Measurements from ENCODE around the gene TMEM63A.
"Not testable (repeated sequence)": the region's sequence is repeated elsewhere in the genome, so short reads cannot be mapped to it uniquely, and the experiment has no call there.

The TMEM63A gene

DNA sequence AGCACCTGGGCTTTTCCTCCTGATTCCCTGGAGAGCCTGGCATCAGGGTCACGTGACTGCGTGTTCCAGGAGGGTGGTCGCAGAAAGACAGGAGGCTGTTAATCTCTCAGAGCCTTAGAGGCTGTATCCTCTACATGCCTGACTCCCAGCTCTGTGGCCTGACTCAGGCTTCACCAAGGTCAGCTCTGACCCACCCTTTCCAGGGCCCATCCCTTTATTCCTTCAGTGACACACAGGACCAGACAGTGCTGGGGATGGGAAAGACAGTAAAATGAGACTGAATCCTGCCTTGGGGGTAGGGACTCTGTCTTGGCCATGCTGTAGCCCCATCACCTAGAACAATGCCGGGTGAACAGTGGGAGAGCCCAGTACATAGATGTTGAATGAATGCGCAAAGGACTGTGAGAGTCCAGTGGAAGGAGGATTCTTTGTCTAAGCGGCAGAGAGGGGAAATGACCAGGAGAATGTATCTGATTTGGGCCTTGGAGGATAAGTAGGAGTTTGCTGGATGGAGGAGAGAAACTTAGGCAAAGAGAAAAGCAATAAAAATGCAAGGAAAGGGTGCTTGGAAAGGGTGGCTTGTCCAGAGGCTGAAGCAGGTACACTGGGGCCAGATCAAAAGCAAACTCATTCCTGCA is 39.3 kb downstream of the TMEM63A start:
- DNase-seq, result no peak

DNA sequence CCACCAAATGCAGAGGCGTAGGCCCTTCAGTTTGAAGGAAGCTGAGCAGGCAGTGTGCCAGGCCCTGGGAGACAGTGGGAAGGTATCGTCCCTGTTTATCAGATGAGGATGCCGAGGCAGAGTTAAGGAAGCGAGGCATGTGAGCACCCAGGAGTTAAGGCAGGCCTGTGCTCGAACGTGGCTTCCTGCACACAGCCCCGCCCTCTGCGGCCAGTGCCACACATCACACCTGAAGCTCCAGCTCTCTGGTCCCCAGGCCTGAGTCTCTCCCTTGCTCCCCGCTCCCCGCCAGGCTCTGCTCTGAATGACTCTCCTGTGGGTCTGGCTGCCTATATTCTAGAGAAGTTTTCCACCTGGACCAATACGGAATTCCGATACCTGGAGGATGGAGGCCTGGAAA is 40.1 kb downstream of the TMEM63A start:
- no peak for DNase-seq

DNA sequence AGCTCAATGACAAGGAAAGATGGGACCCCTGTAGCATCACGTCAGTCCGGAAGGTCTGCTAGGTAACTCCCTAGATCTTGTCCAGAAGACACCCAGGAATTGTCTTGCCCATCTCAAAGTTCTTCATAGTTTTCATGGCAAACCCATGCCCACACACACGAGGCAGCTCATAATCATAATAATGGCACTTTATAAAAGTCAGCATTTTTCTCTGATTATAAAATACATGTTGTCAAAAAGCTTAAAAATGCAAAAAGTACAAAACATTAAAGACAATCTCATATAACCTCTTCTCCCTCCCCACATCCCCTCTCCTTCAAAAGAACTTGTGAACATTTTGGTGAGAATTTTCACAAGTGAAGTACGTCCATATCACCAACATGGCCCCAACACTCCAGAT is 41.5 kb downstream of the TMEM63A start:
- DNase-seq, result no peak

DNA sequence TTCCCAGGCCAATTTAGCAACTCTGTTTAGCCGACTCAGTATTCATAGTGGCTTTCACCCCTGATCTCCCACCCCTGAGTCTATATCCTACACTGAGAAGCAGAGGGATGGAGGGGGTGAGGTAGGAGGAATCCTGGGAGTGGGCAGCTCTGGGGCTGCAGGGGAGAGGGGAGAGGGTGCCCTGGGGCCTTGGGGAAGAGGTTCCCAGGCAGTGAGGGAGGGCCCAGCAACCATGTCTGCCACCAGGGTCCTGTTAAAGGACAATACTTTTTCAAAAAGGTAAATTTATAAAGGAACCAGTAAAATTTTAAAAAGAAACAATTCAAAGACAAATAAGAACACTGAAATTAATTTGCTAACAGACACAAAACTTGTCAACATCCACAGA is 42.0 kb downstream of the TMEM63A start:
- DNase-seq, result no peak

DNA sequence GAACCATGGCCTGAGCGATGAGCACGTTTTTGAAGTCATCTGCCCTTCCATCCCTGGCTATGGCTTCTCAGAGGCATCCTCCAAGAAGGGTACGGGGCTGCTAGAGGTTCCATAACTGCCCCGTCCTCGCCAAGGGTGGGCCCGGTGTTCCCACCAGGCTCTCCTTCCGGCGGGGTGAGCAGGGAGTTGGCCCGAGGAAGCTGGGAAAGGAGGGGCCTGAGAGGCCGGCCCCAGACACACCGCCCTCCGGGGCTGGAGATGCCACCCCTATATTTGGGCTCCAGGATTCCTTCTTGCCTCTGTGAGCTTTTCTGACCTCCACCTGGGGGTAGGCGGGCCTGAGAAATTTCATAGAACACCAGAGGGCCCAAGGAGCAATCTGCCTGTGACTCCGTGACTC is 43.4 kb downstream of the TMEM63A start:
- no peak for DNase-seq

DNA sequence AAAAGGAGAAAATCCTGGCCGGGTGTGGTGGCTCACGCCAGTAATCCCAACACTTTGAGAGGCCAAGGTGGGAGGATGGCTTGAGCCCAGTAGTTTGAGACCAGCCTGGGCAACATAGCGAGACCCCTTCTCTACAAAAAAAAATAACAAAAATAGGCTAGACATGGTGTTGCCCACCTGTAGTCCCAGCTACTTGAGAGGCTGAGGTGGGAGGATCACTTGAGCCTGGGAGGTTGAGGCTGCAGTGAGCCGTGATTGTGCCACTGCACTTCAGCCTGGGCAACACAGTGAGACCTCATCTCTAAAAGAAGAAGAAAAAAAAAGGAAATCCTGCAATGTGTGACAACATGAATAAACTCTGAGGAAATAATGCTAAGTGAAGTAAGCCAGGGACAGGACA is 45.9 kb downstream of the TMEM63A start:
- not testable (repeated sequence) for DNase-seq

DNA sequence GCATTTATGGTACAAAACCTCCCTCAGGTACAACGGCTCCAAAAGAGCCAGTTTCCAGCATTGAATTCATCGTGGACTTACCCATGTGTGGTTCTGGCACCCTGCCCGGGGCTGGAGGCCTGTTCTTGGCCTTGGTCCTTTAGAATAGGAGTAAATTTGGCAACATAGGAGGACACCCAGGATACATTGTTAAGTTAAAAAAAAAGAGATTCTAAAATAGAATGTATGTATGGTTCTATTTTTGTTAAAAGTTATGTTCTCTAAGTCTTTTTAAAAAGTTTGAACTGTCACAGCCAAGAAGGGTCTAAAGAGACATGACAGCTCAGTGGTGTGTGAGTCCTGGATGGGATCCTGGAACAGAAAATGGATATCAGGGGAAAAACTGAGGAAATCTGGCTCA is 46.3 kb downstream of the TMEM63A start:
- DNase-seq, result no peak

DNA sequence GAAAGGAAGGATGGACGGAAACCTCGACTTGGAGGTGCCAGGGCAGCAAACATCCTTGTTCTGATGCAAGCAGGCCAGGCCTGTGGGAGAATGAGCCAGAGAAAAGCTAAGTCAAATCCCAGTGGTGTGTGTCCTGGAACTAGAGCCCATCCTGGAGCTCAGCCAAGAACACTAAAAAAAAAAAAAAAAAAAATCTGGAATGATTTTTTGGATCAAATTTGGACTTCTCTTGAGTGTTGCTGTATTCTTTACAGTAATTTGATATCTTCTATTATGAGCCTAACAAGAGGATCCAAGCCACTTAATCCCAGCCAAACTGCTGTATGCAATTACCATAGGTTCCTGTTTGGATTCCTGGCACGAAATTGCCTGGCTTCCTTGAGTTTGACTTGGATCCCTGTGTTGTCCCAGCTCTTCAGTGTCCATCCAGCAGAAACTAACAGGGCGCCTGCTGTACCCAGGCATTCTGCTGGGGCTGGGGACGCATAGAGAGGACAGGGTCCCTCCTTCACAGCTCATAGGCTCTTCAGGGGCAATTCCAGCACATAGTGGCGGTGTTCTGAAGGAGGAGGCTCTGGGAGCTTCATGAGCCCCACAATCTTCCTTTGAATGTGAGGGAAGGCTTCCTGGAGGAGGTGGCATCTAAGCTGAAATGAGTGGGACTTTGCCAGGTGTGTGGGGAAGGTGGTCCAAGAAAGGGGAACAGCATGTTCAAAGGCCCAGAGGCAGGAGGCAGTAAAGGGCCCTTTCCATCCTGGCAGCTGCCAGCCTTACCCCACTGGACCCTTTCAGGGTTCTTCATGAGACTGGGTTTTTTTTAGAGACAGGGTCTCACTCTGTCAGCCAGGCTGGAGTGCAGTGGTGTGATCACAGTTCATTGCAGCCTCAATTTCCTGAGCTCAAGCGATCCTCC is 47.5 kb downstream of the TMEM63A start:
- DNase-seq, result no peak

DNA sequence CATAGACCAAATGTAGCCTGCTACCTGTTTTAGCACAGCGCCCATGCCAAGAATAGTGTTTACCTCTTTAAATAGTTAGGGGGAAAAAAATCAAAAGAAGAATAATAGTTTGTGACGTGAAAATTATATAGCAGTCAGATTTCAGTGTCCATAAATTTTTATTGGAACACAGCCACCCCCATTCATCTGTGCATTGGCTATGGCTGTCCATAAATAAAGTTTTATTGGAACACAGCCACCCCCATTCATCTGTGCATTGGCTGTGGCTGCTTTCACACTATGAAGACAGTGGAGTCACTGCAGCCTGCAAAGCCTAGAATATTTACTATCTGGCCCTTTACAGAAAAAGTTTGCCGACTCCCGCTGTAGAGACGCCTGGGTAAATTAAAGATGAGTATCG is 51.3 kb downstream of the TMEM63A start:
- DNase-seq, result no peak

DNA sequence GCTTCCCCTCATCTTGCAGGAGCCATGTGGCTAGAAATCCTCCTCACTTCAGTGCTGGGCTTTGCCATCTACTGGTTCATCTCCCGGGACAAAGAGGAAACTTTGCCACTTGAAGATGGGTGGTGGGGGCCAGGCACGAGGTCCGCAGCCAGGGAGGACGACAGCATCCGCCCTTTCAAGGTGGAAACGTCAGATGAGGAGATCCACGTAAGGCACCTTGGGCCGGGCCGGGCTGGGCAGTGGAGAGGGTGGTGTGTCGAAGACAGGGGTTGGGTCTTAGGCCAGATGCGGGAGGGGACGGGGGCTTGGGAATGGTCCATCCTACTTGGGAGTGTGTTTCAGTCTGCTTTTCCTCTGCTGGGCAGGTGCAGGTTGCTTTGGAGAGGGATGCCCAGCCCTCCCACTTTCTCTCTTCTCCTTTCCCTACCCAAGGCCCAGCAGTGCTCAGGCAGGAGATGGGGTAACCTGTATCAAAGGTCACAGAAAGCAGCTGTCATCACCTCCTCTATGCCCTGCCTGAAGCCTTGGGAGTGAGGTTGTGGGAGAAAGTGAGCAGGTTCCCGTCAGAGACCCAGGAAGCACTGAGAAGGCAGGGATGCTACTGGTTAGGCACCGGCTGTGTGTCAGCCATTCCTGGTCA is 53.4 kb downstream of the TMEM63A start:
- DNase-seq, result no peak

DNA sequence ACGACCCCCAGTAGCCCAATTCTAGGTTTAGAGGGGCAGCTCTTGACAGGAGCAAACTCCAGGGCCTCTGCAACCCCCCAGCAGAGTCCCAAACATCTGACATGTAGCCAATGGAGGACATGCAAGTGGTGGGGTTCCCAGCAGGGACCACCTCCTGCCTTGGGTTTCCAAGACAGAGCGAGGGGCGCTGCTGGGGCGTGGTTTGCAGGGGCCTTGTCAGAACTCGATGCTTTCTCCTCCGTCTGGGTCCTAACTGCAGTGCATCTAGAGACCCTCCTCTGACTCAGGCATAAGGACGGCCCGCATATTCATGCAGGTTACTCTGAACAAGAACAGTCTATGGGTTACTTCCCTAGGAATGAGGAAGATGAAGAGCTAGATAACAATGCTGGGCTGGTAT is 55.1 kb downstream of the TMEM63A start:
- DNase-seq, result no peak

DNA sequence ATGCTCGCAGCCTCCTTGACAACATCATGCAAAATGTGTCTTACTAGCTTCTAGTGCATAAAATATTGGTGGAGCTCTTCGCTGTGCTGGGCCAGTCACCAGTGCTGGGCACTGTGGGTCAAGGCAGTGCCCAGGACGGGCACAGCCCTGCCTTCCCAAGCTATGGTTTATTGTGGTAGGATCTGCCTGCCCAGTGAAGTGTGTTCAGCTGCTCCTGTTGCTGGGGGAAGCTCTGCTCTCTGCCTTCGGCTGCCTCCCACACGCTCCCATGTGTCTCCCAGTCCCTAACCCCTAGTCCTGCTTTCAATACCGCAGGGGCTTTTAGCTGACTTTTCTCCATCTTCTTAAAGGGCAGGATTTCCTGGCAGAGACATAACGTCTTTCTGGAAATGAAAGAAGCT is 56.6 kb downstream of the TMEM63A start:
- DNase-seq, result no peak

DNA sequence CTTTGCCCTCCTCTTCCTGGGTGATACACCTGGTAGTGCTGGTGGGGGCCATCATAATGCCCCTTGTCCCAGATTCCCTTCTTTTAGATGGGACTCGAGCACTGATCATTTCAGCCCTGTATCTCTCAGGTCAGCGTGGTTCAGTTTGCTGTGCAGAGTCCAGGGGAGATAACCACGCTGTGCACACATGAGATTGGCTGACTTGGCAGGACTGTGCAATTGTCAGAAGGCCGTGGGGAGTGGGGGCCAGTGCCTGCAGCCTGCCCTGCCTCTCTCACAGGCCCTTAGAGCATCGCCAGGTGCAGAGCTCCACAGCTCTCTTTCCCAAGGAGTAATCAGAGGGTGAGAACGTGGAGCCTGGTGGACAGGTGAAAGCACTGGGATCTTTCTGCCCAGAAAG is 57.1 kb downstream of the TMEM63A start:
- peak; percentile 72 for DNase-seq

DNA sequence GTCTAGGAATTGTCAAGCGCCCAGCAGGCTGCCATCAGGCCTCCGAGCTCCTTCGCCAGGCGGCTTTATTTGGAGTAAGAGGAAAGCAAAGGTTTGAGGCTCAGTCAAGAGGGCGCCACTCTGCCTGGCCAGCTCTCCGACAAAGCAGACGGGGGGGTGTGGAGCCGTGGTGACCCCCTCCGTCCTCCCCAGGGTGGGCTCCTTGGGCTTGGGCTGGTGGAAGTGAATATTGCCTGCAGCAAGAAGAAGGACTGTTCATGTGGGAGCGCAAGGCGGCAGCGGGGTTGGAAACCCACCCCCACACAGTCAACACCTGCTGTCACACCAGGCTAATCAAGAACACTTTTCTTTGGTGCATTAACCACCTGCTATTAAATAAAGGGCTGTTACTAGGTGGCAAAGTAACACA is 57.6 kb downstream of the TMEM63A start:
- peak; percentile 86 for DNase-seq

DNA sequence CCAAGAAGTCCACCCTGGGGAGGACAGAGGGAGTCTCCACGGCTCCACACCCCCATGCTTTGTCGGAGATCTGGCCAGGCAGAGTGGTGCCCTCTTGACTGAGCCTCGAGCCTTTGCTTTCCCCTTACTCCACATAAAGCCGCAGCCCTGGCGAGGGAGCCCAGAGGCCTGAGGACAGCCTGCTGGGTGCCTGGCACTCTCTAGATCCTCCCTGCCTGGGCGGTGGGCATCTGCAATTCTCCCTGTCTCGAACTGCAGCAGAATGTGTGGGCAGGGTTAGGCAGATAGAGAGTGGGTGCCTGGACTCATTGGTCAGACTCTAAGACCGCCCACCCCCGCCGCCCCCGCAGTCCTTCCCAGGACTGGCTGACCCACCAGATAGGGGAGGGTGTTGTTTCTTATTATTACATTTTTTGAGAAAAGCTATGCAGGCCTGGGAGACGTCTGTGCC is 58.3 kb downstream of the TMEM63A start:
- DNase-seq, result no peak

DNA sequence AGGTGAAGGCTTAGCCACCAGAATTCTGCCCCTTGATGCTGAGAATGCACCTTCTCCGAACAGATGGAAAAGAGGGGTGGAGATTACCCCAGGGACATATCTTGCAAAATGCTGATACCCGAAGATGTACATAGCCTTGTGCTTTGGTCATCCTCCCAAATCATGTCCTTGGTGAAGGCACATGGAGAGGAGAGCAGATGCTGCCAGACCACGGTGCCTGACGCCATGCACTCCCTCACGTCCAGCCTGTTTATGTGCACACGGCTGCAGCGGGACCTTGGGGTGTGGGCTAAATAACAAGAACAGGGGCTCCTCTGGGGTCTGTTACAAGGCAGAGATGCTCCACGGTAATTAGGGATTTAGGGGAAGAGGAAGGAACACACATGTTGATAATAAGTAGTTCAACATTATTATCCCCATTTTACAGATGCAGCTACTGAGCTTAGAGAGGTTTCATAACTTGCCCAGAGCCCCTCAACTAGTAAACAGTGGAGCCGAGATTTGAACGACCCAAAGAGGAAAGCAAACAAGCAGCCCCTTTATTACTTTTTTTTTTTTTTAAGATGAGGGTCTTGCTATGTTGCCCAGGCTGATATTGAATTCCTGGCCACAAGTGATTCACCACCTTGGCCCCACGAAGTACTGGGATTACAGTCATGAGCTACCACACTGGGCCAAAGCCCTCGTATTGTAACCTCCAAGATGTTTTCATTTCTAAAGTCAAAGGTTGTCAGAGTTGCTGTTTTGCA is 59.4 kb downstream of the TMEM63A start:
- DNase-seq, result no peak

DNA sequence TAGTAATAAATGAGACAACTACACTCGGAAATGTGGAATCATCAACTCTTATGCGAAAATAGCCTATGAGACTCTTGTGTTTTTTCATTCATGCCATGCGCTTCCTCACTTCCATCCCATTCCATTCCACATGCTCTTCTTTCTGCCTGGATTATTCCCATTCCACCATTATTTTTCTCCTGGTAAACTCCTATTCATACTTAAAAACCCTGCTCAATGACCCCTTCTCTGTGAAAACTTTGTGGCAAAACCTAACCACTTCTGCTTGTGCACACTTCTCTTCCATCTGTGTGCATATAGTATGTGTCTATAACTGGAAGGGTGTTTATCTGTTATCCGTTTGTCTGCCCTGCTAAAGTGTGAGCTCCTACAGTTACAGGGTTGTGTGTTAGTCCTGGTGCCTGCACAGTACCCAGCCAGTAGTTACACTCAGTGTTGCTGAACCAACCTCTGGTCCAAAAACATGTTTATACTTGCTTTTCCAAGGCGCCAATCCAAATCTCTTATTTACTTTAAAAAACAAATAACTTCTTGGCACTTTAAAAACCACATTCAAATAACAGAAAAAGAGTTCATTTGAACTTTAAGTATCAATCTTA is 61.6 kb downstream of the TMEM63A start:
- DNase-seq, result no peak

DNA sequence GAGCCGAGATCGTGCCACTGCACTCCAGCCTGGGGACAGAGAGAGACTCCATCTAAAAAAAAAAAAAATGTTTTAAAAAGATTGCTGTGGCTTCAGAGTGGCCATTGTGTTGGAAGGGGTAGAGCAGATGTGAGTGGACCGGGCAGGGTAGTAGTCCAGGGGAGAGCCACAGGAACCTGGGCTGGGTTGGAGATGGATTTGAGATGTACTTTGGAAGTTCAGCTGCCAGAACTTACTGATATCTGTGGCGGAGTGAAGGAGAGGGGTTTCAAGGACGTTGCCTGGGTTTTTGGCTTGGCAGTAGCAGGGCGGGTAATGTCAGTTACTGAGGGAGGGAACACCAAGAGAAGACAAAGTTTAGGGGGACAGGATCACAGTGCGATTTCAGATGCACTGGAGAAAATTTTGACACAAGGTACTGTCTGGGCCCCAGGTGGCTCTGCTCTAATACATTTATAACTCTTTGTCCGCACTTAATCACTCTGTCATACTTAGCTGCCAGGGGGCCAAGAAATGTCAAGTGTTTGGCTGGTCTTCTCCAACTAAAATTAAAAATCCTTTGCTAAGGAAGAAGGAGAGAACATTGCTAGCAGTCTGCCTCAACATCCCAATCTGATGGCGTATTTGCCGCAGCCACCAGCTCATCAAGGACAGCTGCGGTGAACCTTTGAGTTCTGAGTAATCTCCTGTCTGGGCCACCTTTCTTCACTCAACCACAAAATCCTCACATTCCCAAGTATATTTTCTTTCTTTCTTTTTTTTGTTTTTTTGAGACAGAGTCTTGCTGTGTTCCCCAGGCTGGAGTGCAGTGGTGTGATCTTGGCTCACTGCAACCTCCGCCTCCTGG is 62.6 kb downstream of the TMEM63A start:
- no peak for DNase-seq

DNA sequence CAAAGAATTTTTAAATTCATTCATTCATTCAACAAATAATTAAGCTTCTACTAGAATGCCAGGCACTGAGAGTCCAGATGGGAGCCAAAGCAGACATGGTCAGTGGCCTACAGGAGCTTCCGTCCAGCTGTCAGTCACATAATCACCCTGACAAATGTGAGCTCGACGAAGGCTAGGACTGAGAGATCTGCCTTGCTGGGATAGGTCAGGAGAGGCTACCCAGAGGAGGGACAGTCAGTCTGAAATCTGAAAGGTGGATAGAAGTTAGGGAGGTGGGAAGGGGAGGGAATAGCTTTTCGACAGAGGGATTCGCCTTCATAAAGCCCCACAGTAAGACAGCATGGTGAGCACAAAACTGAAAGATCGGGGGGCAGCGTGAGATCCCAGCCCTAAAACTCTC is 64.0 kb downstream of the TMEM63A start:
- no peak for DNase-seq

DNA sequence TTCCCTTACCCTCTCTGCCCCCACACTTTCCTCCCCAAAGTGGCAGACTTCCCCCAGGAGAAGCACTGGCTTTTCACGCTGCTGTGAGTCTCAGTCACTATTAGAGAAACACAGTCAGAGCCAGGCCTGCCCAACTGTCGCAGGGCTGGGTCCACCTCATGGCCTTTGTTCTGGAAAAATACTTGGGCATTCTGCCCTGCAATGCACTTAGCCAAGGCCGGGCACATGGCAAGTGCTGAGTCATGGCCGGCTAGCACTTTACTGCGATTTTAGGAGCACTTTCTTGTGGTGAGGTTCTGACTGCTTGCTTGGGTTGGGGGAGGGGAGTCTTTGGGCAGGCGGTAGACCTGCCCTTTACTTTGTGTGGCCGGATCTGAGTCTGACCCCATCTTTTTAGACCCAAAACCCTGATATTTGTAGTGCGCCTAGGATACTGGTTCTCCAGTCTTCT is 64.5 kb downstream of the TMEM63A start:
- DNase-seq, result no peak

DNA sequence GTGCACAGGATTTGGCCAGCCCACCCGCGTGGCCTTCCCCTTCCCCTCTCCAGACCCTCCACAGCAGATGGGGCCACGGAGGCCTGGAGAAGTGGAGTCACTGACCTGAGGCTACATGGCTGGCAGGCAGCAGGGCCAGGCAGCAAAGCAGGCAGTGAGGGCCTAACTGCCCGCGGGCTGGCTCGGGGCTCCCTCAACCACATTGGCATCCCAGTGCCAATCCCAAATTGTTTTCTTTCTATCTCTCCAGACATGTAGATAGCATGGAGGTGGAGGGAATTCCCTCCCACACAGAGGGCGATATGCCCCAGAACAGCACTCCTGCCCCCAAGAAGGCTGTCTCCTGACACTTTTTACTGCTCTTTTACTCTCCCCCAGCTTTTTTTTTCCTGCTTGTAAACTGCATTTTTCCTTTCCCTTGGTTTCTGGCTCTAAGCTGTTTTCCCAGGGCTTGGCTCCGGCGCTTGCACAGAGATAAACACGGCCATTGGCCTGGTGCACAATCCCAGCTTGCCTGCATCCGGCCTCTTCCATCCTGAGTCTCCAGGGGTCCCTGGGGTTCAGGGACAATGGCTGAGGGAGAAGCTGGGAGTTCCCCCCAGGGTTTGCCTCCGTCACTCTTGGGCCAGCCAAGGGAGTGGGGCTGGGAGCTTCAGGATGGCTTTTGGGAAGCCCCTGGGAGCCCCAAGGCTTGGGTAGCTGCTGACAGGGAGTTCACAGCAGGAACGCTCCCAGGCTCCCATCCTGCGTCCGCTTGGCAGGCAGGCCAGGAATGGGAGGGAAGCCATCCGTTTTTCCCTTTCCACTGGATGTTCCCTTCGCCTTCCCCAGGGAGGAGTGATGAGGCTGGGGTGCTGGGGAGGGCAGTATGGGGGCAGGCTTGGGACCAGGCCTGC is 65.3 kb downstream of the TMEM63A start:
- DNase-seq, result no peak

Measured in NCI-H1417 treated with DMSO at 0.1 percent for 48 hours (cell line).